Suprapubic skin (tissue), 4 donors: ENCODE results near the gene C19orf73.

Source experiments
- POLR2A ChIP-seq, 2 donors: fragments of 450-650 bp; IDR thresholded peaks; one replicate each; pipeline ENCODE4 v1.6.1; 2017; ENCODE audit warnings: antibody characterized with exemption in 2 of 2, mild to moderate bottlenecking in 2 of 2, moderate library complexity in 2 of 2
- POLR2AphosphoS5 ChIP-seq, 3 donors: sonication (generic); formaldehyde crosslinking; IDR thresholded peaks; one replicate each; pipeline ENCODE4 v1.6.1; 2017; ENCODE audit warnings: antibody characterized with exemption in 3 of 3
- TF ChIP-seq, protein P1 (sequence below), 2 donors: fragments of 200-600 bp in 1 of 2; fragments of 450-650 bp in 1 of 2; sonication (generic) in 1 of 2; IDR thresholded peaks; one replicate each; pipeline ENCODE4 v1.5.1; 2016 to 2019; ENCODE audit warnings: antibody characterized with exemption in 2 of 2, mild to moderate bottlenecking in 1 of 2, moderate library complexity in 1 of 2

GRCh38 chr19:49140951-49141350, 22.0 kb upstream of the C19orf73 start:
- TF ChIP-seq, protein P1, sequence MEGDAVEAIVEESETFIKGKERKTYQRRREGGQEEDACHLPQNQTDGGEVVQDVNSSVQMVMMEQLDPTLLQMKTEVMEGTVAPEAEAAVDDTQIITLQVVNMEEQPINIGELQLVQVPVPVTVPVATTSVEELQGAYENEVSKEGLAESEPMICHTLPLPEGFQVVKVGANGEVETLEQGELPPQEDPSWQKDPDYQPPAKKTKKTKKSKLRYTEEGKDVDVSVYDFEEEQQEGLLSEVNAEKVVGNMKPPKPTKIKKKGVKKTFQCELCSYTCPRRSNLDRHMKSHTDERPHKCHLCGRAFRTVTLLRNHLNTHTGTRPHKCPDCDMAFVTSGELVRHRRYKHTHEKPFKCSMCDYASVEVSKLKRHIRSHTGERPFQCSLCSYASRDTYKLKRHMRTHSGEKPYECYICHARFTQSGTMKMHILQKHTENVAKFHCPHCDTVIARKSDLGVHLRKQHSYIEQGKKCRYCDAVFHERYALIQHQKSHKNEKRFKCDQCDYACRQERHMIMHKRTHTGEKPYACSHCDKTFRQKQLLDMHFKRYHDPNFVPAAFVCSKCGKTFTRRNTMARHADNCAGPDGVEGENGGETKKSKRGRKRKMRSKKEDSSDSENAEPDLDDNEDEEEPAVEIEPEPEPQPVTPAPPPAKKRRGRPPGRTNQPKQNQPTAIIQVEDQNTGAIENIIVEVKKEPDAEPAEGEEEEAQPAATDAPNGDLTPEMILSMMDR (IDR thresholded peaks at IDR 0.05): no peak
- TF ChIP-seq POLR2A (IDR thresholded peaks at IDR 0.05) (no peak), POLR2AphosphoS5 (IDR thresholded peaks at IDR 0.05) (no peak)
